DMS79 (cell line): ENCODE data around the gene CSGALNACT2.

Experiments
- DNase-seq: peaks from one replicate; lab custom pipeline; 2025; lab: John Stamatoyannopoulos, UW

CSGALNACT2 gene

GRCh38 chr10:43203448-43204041 lies 65.3 kb downstream of the CSGALNACT2 start:
- DNase-seq: no peak

- no peak for DNase-seq
Observed at GRCh38 chr10:43204042-43204942, 66.0 kb downstream of the CSGALNACT2 start.

DNA sequence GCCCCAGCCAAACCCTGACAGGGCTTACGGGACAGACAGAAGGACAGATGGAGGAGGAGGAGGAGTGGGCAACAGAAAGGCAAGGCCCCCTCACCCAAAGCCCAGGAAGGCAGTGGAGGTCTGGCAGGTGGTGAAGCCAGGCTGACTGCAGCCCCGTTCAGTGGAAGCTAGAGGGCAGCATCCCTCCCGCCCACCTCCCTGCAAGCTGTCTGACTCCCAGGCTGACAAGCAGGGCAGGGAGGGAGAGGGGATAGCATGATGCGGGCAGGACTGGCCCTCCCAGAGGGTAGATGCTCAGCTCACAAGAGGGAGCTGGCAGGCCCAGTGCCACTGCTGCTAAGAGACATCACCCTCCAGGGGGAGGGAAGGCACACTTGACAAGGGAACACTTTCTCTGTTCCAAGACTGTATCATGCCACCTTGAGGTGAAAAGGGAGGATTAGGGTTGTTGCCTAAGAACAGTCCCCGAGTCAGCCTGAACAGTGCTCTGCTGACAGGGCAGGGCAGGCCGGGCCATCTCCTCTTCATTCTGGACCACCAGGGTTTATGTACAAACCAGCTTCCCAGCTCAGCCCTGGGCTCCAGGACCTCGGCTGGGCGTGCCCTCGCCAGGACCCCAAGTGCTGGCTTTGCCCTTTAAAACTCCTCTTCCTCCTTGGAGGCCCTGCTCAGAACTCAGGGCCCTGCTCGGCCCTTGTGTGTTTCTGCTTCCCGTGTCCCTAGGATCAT lies 66.9 kb downstream of the CSGALNACT2 start:
- DNase-seq: no peak

GRCh38 chr10:43205681-43206390 lies 67.6 kb downstream of the CSGALNACT2 start:
- no peak for DNase-seq

DNA sequence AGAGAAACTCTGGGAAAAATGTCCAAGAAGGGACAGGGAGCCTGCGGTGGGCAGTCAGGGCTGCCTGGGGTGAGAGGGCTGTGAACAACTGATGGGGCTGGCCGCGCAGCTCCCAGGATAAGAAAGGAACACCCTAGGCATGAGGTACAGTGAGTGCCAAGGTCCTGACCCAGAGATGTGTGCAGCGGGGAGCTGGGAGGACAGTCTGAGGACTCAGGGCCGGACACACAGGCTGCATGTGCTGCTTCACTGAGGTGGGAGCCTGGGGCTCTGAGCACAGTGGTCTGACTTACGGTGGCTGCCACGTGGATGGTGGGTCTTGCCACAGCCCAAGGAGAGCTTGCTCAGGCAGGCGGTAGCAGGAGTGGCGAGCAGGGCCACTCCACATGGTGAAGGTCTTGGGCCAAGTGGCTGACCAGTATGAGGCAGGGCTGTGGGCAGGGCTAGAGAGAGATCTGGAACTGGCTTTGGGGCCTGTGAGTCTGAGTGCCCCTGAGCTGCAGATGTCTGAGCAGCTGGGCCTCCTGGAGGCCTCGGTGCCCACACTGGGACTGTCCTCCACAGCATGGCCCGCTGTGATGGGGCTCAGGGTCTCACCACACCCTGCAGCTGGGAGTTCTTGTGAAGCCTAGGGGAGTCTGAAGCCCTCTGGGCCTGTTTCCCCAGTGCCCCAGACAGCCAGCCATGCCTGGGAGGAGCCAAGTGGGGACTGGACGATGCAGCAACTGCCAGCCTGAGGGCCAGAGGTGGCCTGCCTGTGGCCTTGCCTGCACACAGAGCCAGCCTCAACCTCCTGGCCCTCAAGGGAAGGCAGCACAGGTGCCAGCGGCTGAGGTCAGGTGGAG lies 68.4 kb downstream of the CSGALNACT2 start:
- DNase-seq: no peak

DNA sequence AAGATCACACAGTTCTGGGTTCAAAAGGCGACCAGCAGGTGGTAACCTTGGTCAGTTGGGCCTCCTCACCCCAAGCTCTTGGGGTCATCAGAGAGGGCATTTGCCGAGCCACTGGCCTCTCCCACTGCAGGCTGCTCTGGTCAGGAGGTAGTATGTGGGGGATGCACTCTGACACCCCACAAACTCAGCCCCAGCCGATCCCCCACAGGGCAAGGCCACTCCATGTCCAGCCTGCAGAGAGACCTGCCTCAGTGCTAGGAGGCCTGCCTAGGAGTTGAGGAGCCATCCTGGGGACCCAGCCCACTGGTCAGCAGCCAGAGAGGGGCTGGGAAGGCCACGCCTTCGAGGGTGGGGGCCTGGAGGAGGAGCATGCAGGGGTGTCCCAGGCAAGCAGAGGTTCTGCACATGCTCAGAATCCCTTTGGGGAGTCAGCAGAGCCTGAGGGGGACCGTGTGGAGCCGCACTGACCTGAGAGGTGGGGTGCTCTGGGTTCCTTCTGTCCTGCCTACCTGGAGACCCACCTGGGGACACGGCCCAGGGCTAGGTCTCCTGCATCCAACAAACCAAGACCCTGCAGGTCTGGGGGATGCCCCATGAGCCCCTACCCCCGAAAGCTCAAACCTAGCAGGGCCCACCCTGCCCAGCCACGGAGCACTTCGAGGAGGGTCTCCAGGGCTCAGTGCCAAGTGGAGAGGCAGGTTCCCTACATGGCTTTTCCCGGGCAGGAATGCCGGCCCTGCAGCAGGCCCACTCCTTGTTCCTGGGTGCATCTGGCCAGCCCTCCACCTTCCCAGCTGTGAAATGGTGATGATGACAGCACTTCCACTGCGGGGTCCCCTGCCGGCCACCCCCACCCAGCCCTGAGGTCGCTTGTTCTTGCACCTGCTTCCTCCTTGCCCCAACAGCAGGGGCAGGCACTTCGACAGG lies 70.2 kb downstream of the CSGALNACT2 start:
- no peak for DNase-seq

GRCh38 chr10:43209074-43209455 lies 70.8 kb downstream of the CSGALNACT2 start:
- no peak for DNase-seq

GRCh38 chr10:43209651-43210141 lies 71.5 kb downstream of the CSGALNACT2 start:
- no peak for DNase-seq

- DNase-seq: no peak
Observed at GRCh38 chr10:43210556-43210955, 72.3 kb downstream of the CSGALNACT2 start.

DNA sequence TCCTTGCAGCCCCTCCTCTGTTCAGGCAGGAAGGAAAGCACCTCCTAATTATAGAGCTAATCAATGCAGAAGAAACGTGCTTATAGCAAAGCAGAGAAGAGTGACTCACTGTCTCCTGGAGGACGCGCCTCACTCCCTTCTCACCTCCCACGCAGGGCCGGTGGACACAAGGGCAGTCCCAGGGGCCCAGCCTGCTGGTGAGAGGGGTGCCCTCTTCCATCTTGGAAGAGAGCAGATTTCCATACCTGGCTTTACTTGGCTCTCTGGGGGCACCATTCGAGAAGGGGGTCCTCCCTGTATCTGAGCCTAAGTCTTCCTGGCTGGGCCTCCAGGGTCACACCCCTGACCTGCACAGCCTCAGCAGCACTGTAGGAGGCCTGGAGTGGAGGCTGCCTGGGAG lies 72.8 kb downstream of the CSGALNACT2 start:
- no peak for DNase-seq

- DNase-seq: no peak
Observed at GRCh38 chr10:43211431-43212042, 73.3 kb downstream of the CSGALNACT2 start.

DNA sequence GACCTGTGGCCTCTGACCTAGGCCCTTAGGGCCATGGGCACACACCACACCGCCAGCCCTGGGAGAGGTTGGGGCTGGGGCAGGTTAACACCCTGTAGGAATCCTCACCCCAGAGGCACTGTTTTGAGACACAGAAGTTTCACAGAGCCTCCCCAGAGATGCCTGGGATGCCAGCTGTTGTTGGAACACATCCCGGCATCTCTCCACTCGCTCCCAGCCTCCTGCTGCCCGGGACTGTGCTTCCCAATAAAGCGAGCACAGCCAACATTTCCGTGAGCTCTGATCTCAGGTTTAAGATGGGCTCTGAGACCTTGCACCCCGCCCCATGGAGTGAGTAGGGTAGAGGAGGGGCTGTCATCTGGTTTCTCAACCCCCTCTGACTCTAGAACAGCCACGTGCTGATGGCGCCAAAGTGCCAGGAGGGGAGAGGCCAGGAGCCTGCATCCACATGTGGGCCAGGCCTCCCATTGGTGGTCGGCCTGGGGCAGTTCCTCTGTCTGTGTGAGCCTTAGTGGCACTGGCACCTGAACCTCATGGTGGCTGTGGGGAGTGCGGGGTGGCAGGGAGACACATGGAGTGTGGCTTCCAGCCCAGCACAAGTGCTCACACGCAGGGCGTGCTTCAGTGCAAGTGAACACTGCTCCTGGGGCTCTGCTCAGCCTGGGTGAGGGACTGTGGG lies 73.9 kb downstream of the CSGALNACT2 start:
- no peak for DNase-seq

GRCh38 chr10:43214071-43214955 lies 76.1 kb downstream of the CSGALNACT2 start:
- DNase-seq: no peak

DNA sequence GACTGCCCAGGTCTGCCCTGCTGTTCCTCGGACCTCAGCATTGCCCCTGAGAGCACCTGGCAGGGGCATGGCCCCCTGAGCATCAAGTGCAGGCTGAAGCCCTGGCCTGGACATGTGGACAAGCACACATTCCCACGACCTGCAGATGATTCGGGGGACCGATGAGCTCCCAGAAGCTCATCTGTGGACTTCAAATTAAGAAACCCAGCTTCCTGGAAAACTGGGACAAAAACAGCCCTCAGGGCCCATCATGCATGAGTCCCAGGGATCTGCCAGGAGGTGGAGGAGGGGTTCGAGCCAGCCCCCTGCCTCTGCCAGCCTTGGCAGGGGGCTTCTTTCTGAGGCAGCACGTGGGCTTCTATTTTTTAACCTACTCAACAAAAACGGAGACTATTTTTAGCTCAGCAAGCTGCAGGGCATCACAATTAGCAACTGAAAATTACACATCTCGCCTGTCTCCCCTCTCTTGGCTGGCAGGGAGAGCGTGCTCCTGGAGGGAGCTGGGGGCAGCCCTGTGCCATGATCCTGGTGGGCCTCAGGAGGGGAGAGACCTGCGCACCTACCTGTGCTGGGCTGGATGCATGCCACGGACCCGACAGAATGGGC lies 76.8 kb downstream of the CSGALNACT2 start:
- no peak for DNase-seq

GRCh38 chr10:43215758-43216455 lies 77.7 kb downstream of the CSGALNACT2 start:
- DNase-seq: no peak

DNA sequence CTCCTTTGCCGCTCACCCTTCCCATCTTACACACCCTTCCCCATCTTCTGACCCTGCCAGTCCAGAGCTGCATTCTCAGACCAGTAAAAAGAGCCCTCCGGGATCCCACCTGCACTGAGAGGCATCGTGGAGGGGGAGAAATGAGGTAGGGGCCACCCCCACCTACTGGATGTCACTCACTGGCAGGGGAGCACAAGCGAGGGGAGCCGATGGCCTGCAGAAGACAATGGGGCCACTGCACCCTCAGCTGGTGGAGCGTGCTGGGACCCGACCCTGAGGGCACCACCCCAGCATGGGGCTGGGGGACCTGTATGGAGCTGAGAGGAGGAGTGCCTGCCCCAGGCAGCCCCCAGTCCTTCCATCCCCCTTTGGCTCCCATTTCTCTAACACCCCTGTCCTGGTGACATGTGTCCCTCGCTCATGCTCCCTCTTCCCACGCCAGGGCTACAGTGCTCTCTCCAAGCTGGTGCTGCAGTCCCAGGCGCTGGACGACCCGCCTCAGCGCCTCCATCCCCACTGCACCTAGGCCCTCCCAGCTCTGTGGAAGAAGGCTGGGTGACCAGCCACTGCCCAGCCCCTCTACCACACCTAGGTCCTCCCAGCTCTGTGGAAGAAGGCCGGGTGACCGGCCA lies 78.8 kb downstream of the CSGALNACT2 start:
- DNase-seq: no peak
